HG02870 (cell line): ENCODE data around the gene LRP6.
"Not testable (repeated sequence)": the region's sequence is repeated elsewhere in the genome, so short reads cannot be mapped to it uniquely, and the experiment has no call there.

ENCODE experiments used
- ATAC-seq: cut with Tn5 transposase; IDR thresholded peaks from one replicate; pipeline ENCODE4 v1.9.1; 2021; ENCODE audit warnings: mild to moderate bottlenecking, moderate library complexity; ENCODE audit not compliant: unreplicated experiment

LRP6 gene

DNA sequence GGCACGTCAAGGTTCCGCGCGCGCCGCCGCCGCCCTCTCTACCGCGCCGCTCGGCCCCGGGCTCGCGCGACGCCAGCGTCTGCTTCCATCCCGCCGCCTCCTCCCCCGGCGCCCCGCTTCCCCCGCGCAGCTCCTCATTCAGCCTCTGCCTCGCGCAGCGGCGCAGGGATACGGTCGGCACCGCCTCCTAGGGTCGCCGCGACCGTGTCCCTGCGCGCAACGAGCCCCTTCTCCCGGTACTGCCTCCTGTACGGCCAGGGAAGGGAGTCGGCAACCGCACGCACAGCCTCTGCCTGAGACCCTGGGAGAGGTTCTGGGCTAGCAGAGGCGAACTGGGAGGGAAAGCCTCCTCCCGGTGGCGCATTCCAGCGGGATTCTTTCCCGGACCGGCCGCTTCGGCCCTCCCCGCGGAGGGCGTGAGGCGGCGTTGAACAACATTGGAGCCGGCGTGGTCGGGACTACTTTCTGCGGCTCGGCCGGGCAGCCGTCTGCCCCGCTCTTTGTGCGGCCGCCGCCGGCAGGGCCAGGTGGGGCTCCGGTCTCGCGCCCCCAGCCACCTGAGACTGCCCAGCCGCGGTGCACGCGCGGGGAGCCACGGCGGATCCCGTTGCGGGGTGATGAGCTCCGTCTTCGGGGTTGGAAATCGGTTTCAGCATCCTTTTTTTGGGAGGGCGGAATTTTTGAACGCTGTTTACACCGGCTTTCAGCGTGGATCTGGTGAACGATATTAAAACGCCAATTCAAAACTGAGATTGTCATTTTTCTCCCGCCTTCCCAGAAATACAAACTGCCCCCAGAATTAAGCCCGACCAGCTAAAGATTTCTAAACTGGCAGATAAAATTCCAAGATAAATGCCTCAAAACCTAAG, at the start of gene LRP6:
LRP6 (minus strand) TSS at position 172 of the 869 bp plus-strand sequence. CDS start 309 bp downstream, outside the sequence.
- ATAC-seq = peak; percentile 84

DNA sequence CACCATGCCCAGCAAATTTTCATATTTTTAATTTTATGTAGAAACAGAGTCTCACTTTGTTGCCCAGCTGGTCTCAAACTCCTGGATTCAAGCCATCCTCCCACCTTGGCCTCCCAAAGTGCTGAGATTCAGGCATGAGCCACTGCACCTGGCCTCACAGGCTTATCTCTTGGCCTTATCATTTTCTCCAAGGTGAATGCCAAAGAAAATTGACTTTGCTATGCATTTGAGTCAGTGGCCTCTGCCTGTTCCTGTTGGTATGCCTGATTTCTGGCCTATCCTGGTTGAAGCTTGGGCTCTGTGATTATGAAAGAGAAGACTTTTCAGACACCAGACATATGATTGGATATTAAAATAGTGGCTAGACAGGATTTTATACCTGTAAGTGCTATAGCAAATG, 49.0 kb upstream of the LRP6 start:
- no peak for ATAC-seq

DNA sequence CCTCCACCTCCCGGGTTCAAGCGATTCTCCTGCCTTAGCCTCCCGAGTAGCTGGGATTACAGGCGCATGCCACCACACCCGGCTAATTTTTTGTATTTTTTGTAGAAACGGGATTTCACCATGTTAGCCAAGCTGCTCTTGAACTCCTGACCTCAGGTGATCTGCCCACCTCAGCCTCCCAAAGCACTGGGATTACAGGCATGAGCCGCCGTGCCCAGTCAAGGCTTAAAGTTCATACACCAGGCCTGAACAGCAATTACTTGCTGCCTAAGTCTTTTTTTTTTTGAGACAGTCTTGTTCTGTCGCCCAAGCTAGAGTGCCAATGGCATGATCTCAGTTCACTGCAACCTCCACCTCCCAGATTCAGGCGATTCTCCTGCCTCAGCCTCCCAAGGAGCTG, 43.9 kb upstream of the LRP6 start:
- ATAC-seq = not testable (repeated sequence)

DNA sequence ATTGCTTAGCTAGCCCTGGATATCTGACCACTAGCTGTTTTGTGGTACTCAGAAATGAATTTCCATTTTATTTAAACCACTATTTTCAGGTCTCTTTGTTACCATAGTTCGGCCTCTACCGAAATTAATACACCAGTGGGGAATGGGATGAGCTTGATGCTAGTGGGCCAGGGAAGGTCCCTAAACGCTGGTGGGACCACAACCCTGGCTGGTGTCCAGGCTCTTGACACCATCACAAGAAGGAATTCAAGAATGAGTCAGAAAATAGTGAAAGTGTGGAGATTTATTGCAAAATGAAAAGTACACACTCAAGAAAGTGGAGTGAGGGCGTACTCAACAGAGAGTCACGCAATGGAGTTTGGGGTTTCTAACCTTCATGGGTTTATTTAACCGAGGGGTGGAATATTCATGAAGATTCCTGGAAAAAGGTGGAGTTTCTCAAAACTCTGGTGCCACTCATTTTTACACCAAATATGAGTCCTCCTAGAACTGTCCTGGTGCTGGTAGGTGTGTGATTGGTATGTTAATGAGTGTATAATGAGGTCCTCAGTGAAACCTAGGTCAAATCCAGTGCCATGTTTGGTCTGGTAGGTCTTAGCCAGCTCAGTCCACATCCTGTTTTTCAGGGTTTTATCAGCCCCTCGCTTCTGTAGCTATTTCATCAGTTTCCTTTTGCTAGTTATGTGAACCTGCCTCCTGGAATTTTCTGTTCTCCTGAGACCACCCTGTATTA, 38.9 kb upstream of the LRP6 start:
- no peak for ATAC-seq

DNA sequence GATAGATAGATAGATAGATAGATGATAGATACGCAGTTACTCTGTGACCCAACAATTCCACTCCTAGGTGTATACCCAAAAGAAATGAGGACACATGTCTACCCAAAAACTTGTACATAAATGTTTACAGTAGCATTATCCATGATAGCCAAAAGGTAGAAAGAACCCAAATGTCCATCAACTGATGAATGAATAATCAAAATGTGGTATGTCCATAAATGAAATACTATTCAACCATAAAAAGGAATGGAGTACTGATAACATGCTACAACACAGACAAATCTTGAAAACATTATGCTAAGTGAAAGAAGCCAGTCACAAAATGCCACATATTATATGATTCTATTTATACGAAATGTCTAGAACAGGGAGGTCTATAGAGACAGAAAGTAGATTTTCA, 36.1 kb upstream of the LRP6 start:
- no peak for ATAC-seq

DNA sequence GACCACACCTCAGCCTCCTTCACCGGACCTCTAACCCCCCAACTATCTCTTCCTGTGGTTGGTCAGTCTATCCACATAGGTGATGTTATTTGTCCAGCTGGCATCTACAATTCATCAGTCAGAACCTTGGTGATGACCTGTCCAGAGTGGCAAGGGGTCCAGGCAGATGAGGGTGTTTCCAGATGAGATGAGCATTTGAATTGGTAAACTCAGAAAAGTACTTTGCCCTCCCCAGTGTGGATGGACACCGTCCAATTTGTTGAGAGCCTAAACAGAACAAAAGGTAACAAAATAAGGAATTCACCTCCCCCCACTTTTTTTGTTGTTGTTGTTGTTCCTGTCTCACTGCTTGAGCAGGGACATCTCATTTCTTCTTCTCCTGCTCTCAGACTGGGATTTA, 34.3 kb upstream of the LRP6 start:
- ATAC-seq = no peak

DNA sequence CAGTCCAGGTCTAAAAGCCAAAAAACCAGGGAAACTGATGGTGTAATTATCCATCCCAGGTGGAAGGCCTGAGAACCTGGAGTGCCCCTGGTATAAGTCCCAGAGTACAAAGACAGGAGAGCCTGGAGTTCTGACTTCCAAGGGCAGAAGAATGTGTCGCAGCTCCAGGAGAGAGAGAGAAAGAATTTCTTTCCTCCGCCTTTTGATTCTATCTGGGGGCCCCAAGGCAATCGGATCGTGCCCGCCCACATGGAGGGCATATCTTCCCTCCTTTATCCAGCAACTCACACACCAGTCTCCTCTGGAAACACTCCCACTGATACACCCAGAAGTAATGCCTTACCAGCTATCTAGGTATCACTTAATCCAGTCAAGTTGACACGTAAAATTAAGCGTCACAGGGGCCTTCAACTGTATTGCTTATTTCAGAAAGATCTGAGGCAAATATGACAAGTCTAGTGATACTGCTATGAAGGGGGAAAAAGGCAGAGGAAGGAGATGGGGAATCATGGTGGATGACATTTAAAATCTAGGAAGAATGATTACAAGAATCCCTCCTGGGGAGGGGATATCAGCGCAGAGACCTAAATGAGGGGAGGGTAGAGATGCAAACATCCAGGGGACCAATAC, 30.5 kb upstream of the LRP6 start:
- ATAC-seq = no peak

DNA sequence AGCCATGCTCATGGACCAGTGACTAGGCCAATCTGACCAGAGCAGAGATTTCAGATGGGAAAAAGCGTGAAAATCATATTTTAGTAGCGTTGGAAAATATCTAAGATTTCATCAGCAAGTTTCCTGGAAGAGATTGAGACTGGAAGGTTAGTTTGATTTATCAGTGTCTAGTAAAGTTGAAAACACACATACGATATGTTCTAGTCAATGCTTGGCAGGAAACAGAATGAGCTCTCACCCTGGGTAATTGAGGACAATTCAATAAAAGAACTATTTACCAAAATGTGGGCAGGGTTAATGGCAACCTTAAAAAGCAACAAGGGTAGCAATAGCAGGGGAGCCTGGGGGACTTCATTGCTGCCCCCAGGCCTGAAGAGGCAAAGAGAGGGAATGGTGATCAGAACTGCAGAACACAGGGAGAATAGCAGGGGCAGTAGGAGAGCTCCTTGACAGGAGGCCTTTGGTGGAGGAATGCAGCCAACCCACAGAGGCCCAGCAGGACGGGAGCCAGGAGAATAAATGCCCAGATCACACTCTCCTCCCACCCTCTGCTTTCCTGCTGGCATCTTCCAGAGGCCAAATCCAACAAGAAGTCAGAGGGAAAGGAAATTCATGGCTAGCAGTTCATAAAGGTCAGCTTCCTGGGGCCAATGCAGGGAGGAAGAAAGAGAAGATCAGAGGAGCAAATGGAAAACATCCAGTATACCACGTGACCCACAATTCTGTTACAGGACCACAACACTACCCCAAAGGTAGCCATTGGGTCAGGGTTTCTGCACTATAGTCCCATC, 27.6 kb upstream of the LRP6 start:
- no peak for ATAC-seq

DNA sequence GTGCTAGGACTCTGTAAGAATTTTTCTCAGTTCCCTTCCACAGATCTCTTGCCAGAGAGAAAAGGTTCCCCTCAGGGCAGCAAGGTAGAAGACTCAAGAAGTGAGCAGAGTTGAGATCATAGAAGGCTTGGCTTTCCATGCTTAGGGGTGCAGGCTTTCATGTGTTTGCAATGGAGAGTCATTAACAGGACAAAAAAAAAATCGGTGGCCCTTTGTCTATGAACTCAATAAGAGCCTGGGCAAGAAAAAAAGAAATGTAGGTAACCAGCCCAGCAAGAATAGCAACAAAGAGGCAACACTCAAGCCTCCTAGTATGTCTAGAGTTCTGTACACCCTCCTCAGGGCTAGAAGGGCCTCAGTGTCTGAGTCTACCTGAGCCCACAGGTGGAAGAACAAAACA, 23.4 kb upstream of the LRP6 start:
- no peak for ATAC-seq

DNA sequence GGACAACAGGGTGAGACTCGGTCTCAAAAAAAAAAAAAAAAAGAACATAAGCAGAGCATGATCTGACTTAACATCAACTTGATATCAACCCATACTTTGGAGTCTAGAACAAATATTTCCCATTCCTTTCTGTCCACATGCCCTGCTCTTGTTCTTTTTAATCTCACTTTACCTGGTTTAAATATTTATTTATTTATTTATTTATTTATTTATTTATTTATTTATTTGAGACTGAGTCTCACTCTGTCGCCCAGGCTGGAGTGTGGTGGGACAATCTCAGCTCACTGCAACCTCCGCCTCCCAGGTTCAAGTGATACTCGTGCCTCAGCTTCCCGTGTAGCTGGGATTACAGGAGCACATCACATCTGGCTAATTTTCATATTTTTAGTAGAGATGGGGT, 19.6 kb upstream of the LRP6 start:
- ATAC-seq = no peak

DNA sequence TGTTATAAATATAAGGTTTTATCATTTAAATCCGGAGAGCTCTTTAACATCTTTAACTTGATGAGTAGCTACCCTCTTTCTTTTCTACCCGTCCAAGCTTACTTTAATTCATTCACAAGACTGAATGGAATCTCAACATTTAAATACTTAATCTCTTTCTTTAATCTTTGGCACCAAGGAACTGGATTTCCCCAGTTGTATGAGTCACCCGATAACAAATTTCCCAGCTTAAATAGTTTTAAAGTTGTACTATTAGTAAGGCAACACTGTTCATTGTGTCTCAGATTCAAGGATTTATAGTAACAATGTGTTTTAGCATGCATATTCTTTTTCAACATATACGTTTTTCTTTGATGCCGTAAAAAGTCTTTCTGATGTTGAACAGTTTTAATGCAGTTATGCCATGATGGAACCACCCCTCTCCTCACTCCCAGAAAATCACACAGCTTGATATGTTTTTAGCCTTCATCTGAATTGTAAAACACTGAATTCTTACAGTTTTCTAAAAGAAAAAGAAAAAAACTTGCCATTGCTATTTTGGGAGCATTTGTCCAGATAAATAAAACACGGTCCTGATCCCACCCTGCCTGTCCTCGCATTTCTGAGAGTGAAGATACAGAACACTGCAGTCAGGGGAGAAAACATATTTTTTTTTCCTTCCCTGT, 16.0 kb upstream of the LRP6 start:
- ATAC-seq = no peak

DNA sequence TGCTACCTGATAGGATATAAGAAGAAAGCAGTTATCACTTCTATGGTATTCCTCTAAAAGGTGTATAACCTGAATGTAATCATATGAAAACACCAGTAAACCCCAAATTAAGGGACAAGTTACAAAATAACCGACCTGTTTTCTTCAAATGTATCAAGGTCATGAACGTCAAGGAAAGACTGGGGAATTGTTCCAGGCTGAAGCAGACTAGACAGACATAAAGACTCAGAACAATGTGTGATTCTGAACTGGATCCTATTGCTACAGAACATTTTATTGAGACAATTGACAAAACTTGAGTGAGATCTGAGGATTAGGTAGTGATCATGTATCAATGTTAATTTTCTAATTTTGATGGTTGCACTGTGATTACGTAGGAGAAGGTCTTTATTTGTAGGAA, 15.4 kb upstream of the LRP6 start:
- no peak for ATAC-seq

DNA sequence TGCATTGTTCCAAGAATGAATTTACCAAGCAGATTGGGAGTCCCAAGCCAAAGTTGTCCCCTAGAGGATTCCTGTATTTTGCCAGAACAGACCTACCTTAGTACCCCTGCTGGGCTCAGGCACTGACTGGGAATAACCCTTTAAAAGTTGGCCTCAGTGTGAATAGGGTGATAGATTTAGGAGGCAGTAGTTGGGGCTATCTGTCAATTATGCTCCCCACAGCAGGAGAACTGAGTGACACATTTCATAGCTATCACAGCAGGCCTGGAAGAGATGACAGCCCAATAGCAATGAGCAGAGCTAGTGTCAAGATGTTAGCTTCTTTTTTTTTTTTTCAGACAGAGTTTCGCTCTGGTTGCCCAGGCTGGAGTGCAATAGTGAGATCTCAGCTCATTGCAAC, 14.3 kb upstream of the LRP6 start:
- no peak for ATAC-seq

DNA sequence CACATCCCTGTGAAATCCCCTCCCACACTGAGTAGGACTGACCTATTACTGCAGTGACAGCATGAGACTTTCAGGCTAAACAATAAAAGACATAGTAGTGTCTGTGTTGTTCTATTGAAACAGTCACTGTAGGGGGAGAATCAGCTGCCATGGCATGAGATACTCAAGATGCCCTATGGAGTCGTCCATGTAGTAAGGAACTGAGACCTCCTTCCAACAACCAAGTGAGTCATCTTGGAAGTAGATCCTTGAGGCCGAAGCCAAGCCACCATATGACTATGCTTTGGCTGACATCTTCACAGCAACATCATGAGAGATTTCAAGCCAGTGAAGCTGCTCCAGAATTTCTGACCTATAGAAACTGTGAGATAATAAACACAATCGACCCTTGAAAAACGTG, 12.1 kb upstream of the LRP6 start:
- no peak for ATAC-seq

DNA sequence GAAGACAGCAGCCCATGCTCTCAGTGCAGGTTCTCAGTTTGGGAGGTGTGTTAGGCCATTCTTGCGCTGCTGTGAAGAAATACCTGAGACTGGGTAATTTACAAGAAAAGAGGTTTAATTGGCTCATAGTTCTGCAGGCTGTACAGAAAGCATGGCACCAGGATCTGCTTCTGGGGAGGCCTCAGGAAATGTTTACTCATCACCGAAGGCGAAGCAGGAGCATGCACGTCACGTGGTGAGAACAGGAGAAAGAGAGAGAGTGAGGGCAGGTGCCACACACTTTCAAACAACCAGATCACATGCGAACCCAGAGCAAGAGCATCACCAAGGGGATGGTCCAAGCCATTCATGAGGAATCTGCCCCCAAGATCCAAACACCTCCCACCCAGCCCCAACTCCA, 9.0 kb upstream of the LRP6 start:
- no peak for ATAC-seq

DNA sequence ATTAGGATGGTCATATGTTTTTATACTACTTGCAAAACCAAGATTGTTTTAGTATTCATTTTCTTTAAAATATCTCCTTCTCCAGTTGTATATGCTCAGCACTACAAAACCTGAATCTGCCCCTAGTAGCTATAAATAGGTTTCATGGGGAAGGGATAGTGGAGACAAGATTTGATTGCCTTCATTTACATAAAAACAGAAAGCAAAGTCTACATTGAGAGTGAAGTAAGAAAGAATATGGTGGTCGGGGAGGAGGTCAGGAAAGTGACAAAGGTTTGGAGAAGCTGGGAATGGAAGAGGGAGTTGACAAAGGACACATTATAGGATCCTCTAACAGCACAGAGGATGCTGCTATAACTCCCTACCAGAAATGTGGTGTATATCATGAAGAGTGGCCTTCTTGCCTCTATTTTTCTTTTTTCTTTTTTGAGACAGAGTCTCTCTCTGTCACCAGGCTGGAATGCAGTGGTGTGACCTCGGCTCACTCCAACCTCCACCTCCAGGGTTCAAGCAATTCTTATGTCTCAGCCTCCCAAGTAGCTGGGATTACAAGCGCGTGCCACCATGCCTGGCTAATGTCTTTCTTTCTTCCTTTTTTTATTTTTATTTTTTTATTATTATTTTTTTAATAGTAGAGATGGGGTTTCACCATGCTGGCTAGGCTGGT, 6.6 kb upstream of the LRP6 start:
- no peak for ATAC-seq

DNA sequence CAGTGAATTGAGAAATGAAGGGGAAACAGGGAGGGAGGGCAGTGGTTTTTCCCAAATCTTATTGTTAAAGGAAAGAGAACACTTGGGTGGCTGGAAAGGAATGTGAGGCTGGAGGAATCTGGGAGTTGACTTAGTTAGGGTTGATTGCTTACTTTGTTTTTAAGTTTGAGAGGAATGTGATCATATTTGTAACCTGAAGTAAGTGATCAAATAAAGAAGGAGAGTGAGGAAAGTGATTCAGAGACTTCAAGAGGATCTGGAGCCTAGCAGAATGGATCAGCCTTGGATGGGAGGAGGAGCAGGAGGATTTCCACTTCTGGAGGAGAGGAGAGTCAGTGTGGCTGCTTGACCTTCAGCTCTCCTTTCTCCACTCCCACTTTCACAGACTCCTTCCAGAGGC, 6.0 kb upstream of the LRP6 start:
- no peak for ATAC-seq

DNA sequence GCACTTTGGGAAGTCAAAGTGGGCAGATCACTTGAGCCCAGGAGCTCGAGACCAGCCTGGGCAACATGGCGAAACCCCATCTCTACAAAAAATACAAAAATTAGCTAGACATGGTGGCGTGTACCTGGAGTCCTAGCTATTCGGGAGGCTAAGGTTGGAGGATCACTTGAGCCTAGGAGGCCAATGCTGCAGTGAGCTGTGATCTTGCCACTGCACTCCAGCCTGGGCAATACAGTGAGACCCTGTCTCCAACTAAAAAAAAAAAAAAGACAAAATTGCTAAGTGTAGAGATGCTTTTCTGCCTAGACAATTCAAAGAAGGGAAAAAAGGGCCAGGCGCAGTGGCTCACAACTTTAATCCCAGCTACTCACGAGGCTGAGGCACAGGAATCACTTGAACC, 3.4 kb upstream of the LRP6 start:
- no peak for ATAC-seq

DNA sequence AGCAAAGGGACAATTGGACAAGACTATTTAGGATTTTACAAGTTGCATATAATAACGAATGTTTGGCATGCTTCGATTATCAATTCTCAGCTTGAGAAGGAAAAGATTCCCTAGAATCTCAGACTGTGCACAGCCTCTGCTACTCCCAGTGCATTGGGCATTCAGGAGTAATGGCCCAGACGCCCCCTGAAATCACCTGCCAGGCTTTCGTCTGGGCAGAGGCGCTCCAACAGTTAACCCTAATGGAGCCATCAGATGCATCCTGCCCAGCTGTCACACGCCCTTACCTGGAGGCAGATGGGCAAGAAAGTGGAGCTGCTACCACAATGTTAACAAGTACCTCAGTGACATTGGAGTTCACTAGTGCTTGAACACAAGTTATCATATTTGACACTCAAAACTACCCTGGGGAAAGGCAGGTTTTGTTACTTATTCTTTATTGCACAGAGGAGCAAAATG, 927 bp upstream of the LRP6 start:
- ATAC-seq = no peak

DNA sequence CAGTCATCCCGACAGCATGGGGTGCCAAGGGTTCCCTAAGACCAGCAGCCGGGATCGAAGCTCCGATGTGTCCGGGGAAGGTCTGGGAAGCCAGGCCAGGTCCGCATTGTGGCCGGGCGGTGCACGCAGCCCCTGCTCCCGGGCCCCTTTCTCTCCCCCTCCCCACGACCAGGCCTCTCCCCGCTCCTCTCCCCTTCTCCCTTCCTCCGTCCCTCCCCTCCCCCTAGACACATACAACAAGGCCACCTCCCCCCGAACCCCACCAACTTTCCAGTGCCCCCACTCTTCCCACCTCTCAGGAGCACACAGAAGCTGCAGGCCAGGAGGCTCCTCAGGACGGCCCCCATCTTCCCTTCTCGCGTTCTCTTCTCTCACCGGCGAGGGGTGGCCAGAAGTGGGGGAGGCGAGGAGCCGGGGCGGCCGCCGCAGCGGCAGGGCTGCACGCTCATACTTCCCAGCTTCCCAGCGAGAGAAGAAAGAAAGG, 413 bp downstream of the LRP6 start:
- ATAC-seq = peak; percentile 40
